Muscle layer of duodenum (tissue), 2 donors: ENCODE results near the gene OR13C4.
"Not testable (repeated sequence)": the region's sequence is repeated elsewhere in the genome, so short reads cannot be mapped to it uniquely, and the experiment has no call there.

ENCODE experiments used
- H3K27ac ChIP-seq: one replicate; pipeline ENCODE4 v1.7.0; 2013; ENCODE audit warnings: mild to moderate bottlenecking, low read length
- H3K27me3 ChIP-seq: one replicate; pipeline ENCODE4 v1.7.0; 2013; ENCODE audit warnings: low read depth, mild to moderate bottlenecking, control low read depth, low read length
- H3K36me3 ChIP-seq, 2 donors: one replicate each; pipeline ENCODE4 v1.7.0; 2013; ENCODE audit warnings: low read length in 2 of 2, control low read depth in 1 of 2, mild to moderate bottlenecking in 1 of 2; ENCODE audit not compliant: insufficient read depth in 2 of 2, control insufficient read depth in 1 of 2
- H3K4me1 ChIP-seq, 2 donors: one replicate each; pipeline ENCODE4 v1.7.0; 2013; ENCODE audit warnings: low read length in 2 of 2, mild to moderate bottlenecking in 2 of 2, control low read depth in 1 of 2, moderate library complexity in 1 of 2; ENCODE audit not compliant: insufficient read depth in 2 of 2, control insufficient read depth in 1 of 2
- H3K4me3 ChIP-seq, 2 donors: one replicate each; pipeline ENCODE4 v1.7.0; 2013; ENCODE audit warnings: low read length in 2 of 2, low read depth in 1 of 2, mild to moderate bottlenecking in 1 of 2
- H3K9me3 ChIP-seq, 2 donors: one replicate each; pipeline ENCODE4 v1.7.0; 2013; ENCODE audit warnings: low read length in 2 of 2, control low read depth in 1 of 2, mild to moderate bottlenecking in 1 of 2; ENCODE audit not compliant: control insufficient read depth in 1 of 2
- donor health status: healthy.

Gene OR13C4

DNA sequence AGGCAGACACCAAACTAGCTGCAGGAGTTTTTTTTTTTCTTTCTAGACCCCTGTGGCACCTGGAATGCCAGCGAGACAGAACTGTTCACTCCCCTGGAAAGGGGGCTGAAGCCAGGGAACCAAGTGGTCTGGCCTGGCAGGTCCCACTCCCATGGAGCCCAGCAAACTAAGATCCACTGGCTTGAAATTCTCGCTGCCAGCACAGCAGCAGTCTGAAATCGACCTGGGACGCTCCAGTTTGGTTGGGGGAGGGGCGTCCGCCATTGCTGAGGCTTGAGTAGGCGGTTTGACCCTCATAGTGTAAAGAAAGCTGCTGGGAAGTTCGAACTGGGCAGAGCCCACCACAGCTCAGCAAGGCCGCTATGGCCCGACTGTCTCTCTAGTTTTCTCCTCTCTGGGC is 6.8 kb downstream of the OR13C4 start:
- H3K27me3 ChIP-seq, H3K4me1 ChIP-seq, H3K9me3 ChIP-seq, H3K36me3 ChIP-seq, H3K4me3 ChIP-seq, H3K27ac ChIP-seq: not testable (repeated sequence)

DNA sequence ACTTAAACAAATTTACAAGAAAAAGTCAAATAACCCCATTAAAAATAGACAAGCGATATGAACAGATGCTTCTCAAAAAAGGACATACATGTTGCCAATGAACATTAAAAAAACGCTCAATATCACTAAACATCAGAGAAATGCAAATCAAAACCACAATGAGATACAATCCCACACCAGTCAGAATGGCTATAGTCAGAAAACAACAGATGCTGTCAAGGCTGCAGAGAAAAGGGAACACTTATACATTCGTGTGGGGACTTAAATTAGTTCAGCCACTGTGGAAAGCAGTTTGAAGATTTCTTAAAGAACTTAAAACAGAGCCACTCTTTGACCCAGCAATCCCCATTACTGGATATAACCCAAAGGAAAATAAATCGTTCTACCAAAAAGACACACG is 12.1 kb downstream of the OR13C4 start:
- Histone ChIP-seq H3K27me3 (no peaks in the 10 kb centered on the region), H3K36me3 (no peaks in the 10 kb centered on the region), H3K27ac (no peak overlapping the region), H3K4me3 (no peak overlapping the region), H3K4me1 (no peaks in the 10 kb centered on the region), H3K9me3 (peaks cover 0 to 2% of the 10 kb centered on the region in 2 donors)

GRCh38 chr9:104506565-104506964 is 20.4 kb downstream of the OR13C4 start:
- no peaks in the 10 kb centered on the region for H3K36me3 ChIP-seq

DNA sequence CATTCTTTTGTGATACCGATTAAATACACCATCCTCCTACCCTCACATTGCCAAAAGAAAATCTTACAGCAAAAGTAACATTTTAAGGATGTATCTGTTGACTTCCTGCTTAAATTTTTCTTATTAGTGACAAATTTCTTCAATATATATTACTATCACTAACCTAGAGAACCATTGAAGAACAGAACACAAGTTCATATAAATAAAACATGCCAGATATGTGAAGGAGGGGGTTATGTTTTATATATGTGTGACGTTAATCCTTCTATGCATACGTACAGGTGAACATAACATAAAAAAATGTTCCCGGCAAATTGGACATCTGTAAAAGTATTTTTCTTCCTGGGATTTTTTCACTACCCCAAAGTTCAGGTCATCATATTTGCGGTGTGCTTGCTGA is 23.0 kb downstream of the OR13C4 start, which contains the start of gene OR13F1:
TSS of gene OR13F1 (plus strand) at position 301 of the 400 bp plus-strand sequence. CDS start at position 301, 0 bp downstream.
- H3K9me3 ChIP-seq = no peaks in the 10 kb centered on the region

More at GRCh38 chr9:104506565-104506964, 20.4 kb downstream of the OR13C4 start:
- no peak overlapping the region for H3K27ac ChIP-seq
- H3K9me3 ChIP-seq = peaks cover 0 to 2% of the 10 kb centered on the region in 2 donors
- no peaks in the 10 kb centered on the region for H3K27me3 ChIP-seq
- H3K4me1 ChIP-seq = no peaks in the 10 kb centered on the region
- H3K4me3 ChIP-seq = no peak overlapping the region

DNA sequence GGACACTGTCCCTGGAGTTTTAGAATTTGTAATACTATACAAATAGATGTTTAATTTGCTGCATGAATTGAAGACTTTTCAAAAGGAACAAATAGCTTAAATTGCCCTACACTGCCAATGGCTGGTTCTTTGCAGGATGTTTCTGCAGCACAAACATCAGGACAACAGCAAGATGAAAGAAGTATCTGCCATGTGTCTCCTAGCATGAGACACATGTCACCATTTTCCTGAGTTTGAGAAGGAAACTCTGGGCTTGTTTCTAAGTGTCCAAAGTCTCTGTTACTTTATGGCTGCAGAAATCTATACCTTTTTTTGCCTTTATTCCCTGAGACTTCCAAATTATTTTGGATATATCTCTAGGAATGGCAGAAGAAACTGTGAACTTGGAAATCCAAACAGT is 23.6 kb downstream of the OR13C4 start:
- Histone ChIP-seq H3K4me1 (no peaks in the 10 kb centered on the region), H3K36me3 (no peaks in the 10 kb centered on the region), H3K4me3 (no peak overlapping the region), H3K27ac (no peak overlapping the region), H3K9me3 (no peaks in the 10 kb centered on the region), H3K27me3 (no peaks in the 10 kb centered on the region)

More for the DNA sequence above, 23.0 kb downstream of the OR13C4 start, which contains the start of gene OR13F1:
- H3K4me3 ChIP-seq = no peak within 1 kb of the TSS
- H3K27me3 ChIP-seq = no peaks in the 10 kb centered on the region
- H3K27ac ChIP-seq = no peak within 1 kb of the TSS
- no peaks in the 10 kb centered on the region for H3K36me3 ChIP-seq
- no peaks in the 10 kb centered on the region for H3K4me1 ChIP-seq

DNA sequence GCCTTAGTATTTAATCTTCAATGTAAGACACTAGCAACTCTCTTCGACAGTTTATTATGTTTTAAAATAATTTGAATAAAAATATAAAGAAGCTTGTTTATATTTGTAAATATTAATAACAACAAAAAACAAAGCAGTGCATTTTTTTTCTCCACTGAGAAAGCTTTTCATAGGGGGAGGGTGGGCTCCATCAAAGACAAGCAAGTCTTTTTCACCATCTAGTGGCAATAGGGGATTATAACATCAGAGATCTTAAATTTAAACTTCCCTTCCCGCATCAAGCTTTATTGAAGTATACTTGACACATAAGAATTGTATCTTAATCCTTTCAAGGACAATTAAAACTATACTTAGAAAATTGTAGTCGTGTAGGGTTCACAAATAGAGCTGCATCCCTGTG is 32.2 kb downstream of the OR13C4 start:
- Histone ChIP-seq H3K27me3 (no peaks in the 10 kb centered on the region), H3K9me3 (no peaks in the 10 kb centered on the region), H3K4me3 (no peak overlapping the region), H3K4me1 (no peaks in the 10 kb centered on the region), H3K36me3 (no peaks in the 10 kb centered on the region), H3K27ac (no peak overlapping the region)

GRCh38 chr9:104485014-104485413 is 42.0 kb downstream of the OR13C4 start:
- no peaks in the 10 kb centered on the region for H3K27me3 ChIP-seq

GRCh38 chr9:104482921-104483570 is 44.0 kb downstream of the OR13C4 start:
- Histone ChIP-seq H3K9me3 (no peaks in the 10 kb centered on the region), H3K4me1 (no peaks in the 10 kb centered on the region), H3K36me3 (no peaks in the 10 kb centered on the region), H3K27ac (no peak overlapping the region), H3K4me3 (no peak overlapping the region), H3K27me3 (no peaks in the 10 kb centered on the region)

More at GRCh38 chr9:104485014-104485413, 42.0 kb downstream of the OR13C4 start:
- no peak overlapping the region for H3K27ac ChIP-seq
- no peak overlapping the region for H3K4me3 ChIP-seq
- no peaks in the 10 kb centered on the region for H3K4me1 ChIP-seq
- H3K36me3 ChIP-seq = no peaks in the 10 kb centered on the region
- H3K9me3 ChIP-seq = no peaks in the 10 kb centered on the region
